WTC11 (cell line): ENCODE results near the gene KRTAP10-2. TPM values are rescaled to one million over a fixed set of nuclear protein-coding genes. Genes with fewer than 3 reads are reported as not detected.

ENCODE experiments used
- ATAC-seq: fragments of 200-7000 bp; cut with Tn5 transposase; 2 replicates; pipeline ENCODE4 v1.10.0; 2021; ENCODE audit warnings: mild to moderate bottlenecking, moderate library complexity
- CTCF ChIA-PET: fragments of 300-600 bp; sonication (Branson Sonifier 250); formaldehyde crosslinking; loops from one replicate; lab custom pipeline; 2021; ENCODE audit warnings: antibody characterized with exemption; lab: Charles Lee
- POLR2A ChIA-PET: fragments of 350-600 bp; sonication (Branson Sonifier 250); formaldehyde crosslinking; loops from one replicate; lab custom pipeline; 2021; ENCODE audit warnings: antibody characterized with exemption; lab: Charles Lee
- DNase-seq: peaks from one replicate; pipeline ENCODE4 v3.0.0; 2021; ENCODE audit warnings: low spot score
- H3K27ac Mint-ChIP-seq: 2 replicates; pipeline ENCODE4 v1.8.0; 2021; ENCODE audit warnings: mixed read lengths
- H3K27me3 Mint-ChIP-seq: 2 replicates; pipeline ENCODE4 v1.8.0; 2021; ENCODE audit warnings: low read depth, mild to moderate bottlenecking, moderate library complexity, mixed read lengths
- H3K36me3 Mint-ChIP-seq: 2 replicates; pipeline ENCODE4 v1.8.0; 2021; ENCODE audit warnings: mixed read lengths
- H3K4me1 Mint-ChIP-seq: 2 replicates; pipeline ENCODE4 v1.8.0; 2022; ENCODE audit warnings: mixed read lengths
- H3K4me3 Mint-ChIP-seq: 2 replicates; pipeline ENCODE4 v1.8.0; 2021; ENCODE audit warnings: mild to moderate bottlenecking, moderate library complexity, mixed read lengths
- H3K9me3 Mint-ChIP-seq: 2 replicates; pipeline ENCODE4 v1.8.0; 2021; ENCODE audit warnings: mixed read lengths
- AR ChIP-seq: fragments of 250-450 bp; sonication (Bioruptor Pico); IDR thresholded peaks from 2 replicates; pipeline ENCODE4 v1.9.0; 2021; ENCODE audit warnings: mild to moderate bottlenecking
- ATF1 ChIP-seq: sonication (generic); formaldehyde crosslinking; IDR thresholded peaks from 2 replicates; pipeline ENCODE4 v1.8.1; 2023; ENCODE audit warnings: mild to moderate bottlenecking, moderate library complexity, missing genetic modification reagents
- CDX4 ChIP-seq: fragments of 250-450 bp; sonication (Bioruptor Pico); IDR thresholded peaks from 2 replicates; pipeline ENCODE4 v1.9.0; 2021; ENCODE audit warnings: moderate library complexity, mild to moderate bottlenecking, inconsistent platforms, borderline replicate concordance
- ERG ChIP-seq: fragments of 250-450 bp; sonication (Bioruptor Pico); IDR thresholded peaks from 2 replicates; pipeline ENCODE4 v1.8.0; 2021; ENCODE audit warnings: mild to moderate bottlenecking
- ETV6 ChIP-seq: sonication (generic); formaldehyde crosslinking; IDR thresholded peaks from 2 replicates; pipeline ENCODE4 v1.8.1; 2022; ENCODE audit warnings: mild to moderate bottlenecking, missing genetic modification reagents
- FOXP4 ChIP-seq: sonication (generic); formaldehyde crosslinking; IDR thresholded peaks from 2 replicates; pipeline ENCODE4 v1.8.0; 2022; ENCODE audit warnings: mild to moderate bottlenecking, missing genetic modification reagents
- GRHL2 ChIP-seq: fragments of 250-450 bp; sonication (Bioruptor Pico); IDR thresholded peaks from 2 replicates; pipeline ENCODE4 v1.8.0; 2022; ENCODE audit warnings: mild to moderate bottlenecking, moderate library complexity; ENCODE audit not compliant: insufficient replicate concordance, severe bottlenecking
- GTF2I ChIP-seq: fragments of 250-450 bp; sonication (Bioruptor Pico); conservative IDR thresholded peaks from 2 replicates; pipeline ENCODE4 v1.4.0; 2021; ENCODE audit warnings: mild to moderate bottlenecking
- NFATC4 ChIP-seq: fragments of 250-450 bp; sonication (Bioruptor Pico); IDR thresholded peaks from 2 replicates; pipeline ENCODE4 v1.9.0; 2021; ENCODE audit warnings: mild to moderate bottlenecking
- NFYB ChIP-seq: sonication (generic); formaldehyde crosslinking; conservative IDR thresholded peaks from 2 replicates; pipeline ENCODE4 v1.8.0; 2022; ENCODE audit warnings: low read depth, missing genetic modification reagents
- NR2C2 ChIP-seq: sonication (generic); formaldehyde crosslinking; IDR thresholded peaks from 2 replicates; pipeline ENCODE4 v1.8.0; 2022; ENCODE audit warnings: mild to moderate bottlenecking, missing genetic modification reagents
- SOX15 ChIP-seq: fragments of 250-450 bp; sonication (Bioruptor Pico); IDR thresholded peaks from 2 replicates; pipeline ENCODE4 v1.9.0; 2021; ENCODE audit warnings: mild to moderate bottlenecking
- TP53 ChIP-seq: sonication (generic); formaldehyde crosslinking; IDR thresholded peaks from 2 replicates; pipeline ENCODE4 v1.8.1; 2023; ENCODE audit warnings: mild to moderate bottlenecking, missing genetic modification reagents
- ZNF138 ChIP-seq: sonication (generic); formaldehyde crosslinking; conservative IDR thresholded peaks from 2 replicates; pipeline ENCODE4 v1.8.1; 2022; ENCODE audit warnings: mild to moderate bottlenecking, moderate library complexity, missing genetic modification reagents
- ZNF281 ChIP-seq: sonication (generic); formaldehyde crosslinking; IDR thresholded peaks from 2 replicates; pipeline ENCODE4 v1.8.0; 2023; ENCODE audit warnings: mild to moderate bottlenecking, missing genetic modification reagents
- ZNF396 ChIP-seq: fragments of 250-450 bp; sonication (Bioruptor Pico); IDR thresholded peaks from 2 replicates; pipeline ENCODE4 v1.8.0; 2021; ENCODE audit warnings: mild to moderate bottlenecking, moderate library complexity, borderline replicate concordance
- ZNF425 ChIP-seq: fragments of 250-450 bp; sonication (Bioruptor Pico); conservative IDR thresholded peaks from 2 replicates; pipeline ENCODE4 v1.9.0; 2021; ENCODE audit warnings: mild to moderate bottlenecking
- ZNF671 ChIP-seq: fragments of 250-450 bp; sonication (Bioruptor Pico); IDR thresholded peaks from 2 replicates; pipeline ENCODE4 v1.8.0; 2021; ENCODE audit warnings: mild to moderate bottlenecking
- total RNA-seq: library from RNA; stranded (reverse); gene quantifications from 3 replicates; pipeline ENCODE4 v1.2.3, GENCODE V29; 2021

KRTAP10-2 gene
- total RNA-seq, 1 experiment from 2014 or later: not detected

GRCh38 chr21:44530221-44530902, 20.9 kb downstream of the KRTAP10-2 start:
- DNase-seq (no peak), ATAC-seq (no peak)
- Mint-ChIP-seq H3K27me3 (no peaks in the 10 kb centered on the region), H3K9me3 (peaks cover 7% of the 10 kb centered on the region), H3K36me3 (0 out of 2 replicates have a peak, but pooled peaks cover 2% of the 10 kb centered on the region), H3K4me3 (no peak overlapping the region), H3K27ac (no peak overlapping the region), H3K4me1 (peaks cover 2% of the 10 kb centered on the region; the same call in 1 of the 2 replicates)
- TF ChIP-seq ATF1 (CRISPR knock-in tag): no peak
- TF ChIP-seq ZNF671: no peak
- TF ChIP-seq ZNF281 (CRISPR knock-in tag): no peak
- TF ChIP-seq ERG (CRISPR knock-in tag): no peak
- TF ChIP-seq ETV6: no peak
- no peak for TF ChIP-seq GTF2I
- TF ChIP-seq ZNF396 (CRISPR knock-in tag): no peak
- POLR2A ChIA-PET: interaction anchor here (1.1 kb wide), 1 partner anchor 9 kb away, joined by 3 read pairs; no protein-coding TSS in a partner anchor
- CTCF ChIA-PET: interaction anchor here (1.5 to 3.3 kb wide), 2 partner anchors 20 to 88 kb away, joined by 4 to 13 read pairs; no protein-coding TSS in a partner anchor

GRCh38 chr21:44529503-44530125, 21.7 kb downstream of the KRTAP10-2 start:
- H3K27me3 Mint-ChIP-seq: no peaks in the 10 kb centered on the region
- ChIA-PET POLR2A (no interaction called here), CTCF (no interaction called here)
- H3K36me3 Mint-ChIP-seq: 0 out of 2 replicates have a peak, but pooled peaks cover under 1% of the 10 kb centered on the region
- DNase-seq (peak; percentile 11), ATAC-seq (no peak)
- peaks cover 2% of the 10 kb centered on the region for H3K9me3 Mint-ChIP-seq
- no peak overlapping the region for H3K27ac Mint-ChIP-seq
- no peak overlapping the region for H3K4me3 Mint-ChIP-seq
- peaks cover 2% of the 10 kb centered on the region; the same call in 1 of the 2 replicates for H3K4me1 Mint-ChIP-seq
- TF ChIP-seq NFATC4 (CRISPR knock-in tag): no peak
- no peak for TF ChIP-seq ZNF425
- TF ChIP-seq AR (CRISPR knock-in tag): no peak
- TF ChIP-seq NFYB (CRISPR knock-in tag): no peak
- TF ChIP-seq CDX4: no peak
- TF ChIP-seq GRHL2: no peak
- no peak for TF ChIP-seq FOXP4 (CRISPR knock-in tag)
- TF ChIP-seq ATF1 (CRISPR knock-in tag): no peak
- no peak for TF ChIP-seq TP53 (CRISPR knock-in tag)
- no peak for TF ChIP-seq NR2C2 (CRISPR knock-in tag)
- no peak for TF ChIP-seq ZNF138 (CRISPR knock-in tag)
- no peak for TF ChIP-seq SOX15 (CRISPR knock-in tag)
